Measurements from ENCODE around the gene ETFB.

ETFB gene

DNA sequence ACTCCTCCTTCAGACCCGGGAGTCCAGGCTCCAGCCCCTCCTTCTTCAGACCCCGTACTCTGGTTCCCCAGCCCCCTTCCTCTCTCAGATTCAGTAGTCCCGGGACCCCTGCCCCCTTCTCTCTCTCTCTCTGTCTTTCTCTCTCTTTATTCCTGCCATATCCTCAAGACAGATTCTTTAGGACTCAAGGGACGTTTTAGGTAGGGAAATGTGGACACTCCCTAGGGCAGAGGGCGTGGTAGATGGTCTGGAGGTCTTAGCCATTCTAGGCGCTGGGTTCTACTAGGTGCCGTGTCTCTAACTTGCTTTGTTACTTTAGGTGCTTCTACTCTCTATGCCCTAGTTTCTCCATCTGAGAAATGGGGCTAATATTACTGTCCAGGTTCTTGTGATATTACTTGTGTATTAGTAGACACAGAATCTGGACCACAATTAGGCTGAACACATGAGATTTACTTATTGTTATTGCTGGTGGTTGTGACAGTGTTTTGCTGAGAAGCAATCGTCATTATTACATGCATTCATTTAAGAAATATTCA is 25.0 kb upstream of the ETFB start:
- peak overlapping the region in 2 of 3 experiments; percentile 4 to 81 for H3K27ac Mint-ChIP-seq
- peaks cover 8% of the 10 kb centered on the region for H3K4me1 Mint-ChIP-seq
- no peaks in the 10 kb centered on the region for H3K36me3 Mint-ChIP-seq (ENCODE audit: low read depth)
- TF ChIP-seq, protein P1, sequence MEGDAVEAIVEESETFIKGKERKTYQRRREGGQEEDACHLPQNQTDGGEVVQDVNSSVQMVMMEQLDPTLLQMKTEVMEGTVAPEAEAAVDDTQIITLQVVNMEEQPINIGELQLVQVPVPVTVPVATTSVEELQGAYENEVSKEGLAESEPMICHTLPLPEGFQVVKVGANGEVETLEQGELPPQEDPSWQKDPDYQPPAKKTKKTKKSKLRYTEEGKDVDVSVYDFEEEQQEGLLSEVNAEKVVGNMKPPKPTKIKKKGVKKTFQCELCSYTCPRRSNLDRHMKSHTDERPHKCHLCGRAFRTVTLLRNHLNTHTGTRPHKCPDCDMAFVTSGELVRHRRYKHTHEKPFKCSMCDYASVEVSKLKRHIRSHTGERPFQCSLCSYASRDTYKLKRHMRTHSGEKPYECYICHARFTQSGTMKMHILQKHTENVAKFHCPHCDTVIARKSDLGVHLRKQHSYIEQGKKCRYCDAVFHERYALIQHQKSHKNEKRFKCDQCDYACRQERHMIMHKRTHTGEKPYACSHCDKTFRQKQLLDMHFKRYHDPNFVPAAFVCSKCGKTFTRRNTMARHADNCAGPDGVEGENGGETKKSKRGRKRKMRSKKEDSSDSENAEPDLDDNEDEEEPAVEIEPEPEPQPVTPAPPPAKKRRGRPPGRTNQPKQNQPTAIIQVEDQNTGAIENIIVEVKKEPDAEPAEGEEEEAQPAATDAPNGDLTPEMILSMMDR (IDR thresholded peaks at IDR 0.05; ENCODE audit: unreplicated experiment in 3 of 3): no peak
- no peaks in the 10 kb centered on the region for H3K9me3 Mint-ChIP-seq
- no peaks in the 10 kb centered on the region for H3K27me3 Mint-ChIP-seq (ENCODE audit: low read depth)
- peak overlapping the region in 2 of 3 experiments; percentile 12 to 19 for H3K4me3 Mint-ChIP-seq

DNA sequence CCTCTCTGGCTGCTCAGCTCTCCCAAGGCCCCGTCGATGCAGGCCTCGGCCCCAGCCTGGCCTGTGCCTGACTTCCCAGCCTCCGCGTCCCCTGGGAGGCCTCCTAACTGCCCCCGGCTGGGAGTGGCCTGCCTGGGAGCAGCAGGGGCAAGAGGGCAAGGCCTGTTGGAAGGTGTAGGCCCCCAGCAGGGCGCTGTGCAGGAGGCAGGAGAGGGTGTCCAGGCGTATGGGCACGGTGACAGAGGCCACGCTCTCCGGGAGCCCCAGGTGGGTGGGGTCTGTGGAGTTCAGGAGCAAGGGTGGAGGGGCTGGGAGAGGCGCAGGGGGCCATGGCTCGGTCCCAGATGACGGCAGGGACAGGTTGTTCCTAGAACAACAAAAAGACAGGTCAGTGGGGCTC is 23.0 kb upstream of the ETFB start:
- H3K4me3 Mint-ChIP-seq: no peak overlapping the region
- no peak overlapping the region for H3K27ac Mint-ChIP-seq
- no peaks in the 10 kb centered on the region for H3K27me3 Mint-ChIP-seq (ENCODE audit: low read depth)
- H3K36me3 Mint-ChIP-seq (ENCODE audit: low read depth): no peaks in the 10 kb centered on the region
- TF ChIP-seq, protein P1 (IDR thresholded peaks at IDR 0.05; ENCODE audit: unreplicated experiment in 3 of 3): no peak
- no peaks in the 10 kb centered on the region for H3K9me3 Mint-ChIP-seq
- H3K4me1 Mint-ChIP-seq: peaks cover 4% of the 10 kb centered on the region

DNA sequence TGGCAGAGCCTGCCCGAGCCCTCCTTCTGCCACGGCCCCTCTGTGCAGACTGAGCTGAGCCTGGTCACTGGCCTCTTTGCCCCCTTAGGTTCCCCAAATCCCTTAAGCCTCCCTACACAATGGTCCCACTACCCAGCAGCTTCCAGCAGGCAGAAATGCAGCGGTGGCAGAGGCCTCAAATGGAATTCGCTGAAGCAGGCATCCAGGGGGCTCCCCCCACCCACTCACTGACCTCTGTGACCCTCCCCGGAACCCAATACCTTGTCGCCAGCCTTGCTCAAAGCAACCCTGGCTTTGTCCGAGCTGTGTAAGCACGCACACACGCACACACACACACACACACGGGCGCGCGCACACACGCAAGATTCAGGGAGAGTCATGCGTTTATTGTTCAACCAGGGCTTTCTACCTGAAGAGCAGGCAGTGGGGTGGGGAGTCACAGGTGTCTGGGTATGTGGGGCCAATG is 21.8 kb upstream of the ETFB start, which contains the start of gene LIM2:
Gene LIM2, minus strand, starts transcription at position 51 of the 466 bp plus-strand sequence. CDS start 531 bp downstream, outside the sequence.
- Mint-ChIP-seq H3K27ac (no peak within 1 kb of the TSS), H3K36me3 (ENCODE audit: low read depth) (no peaks in the 10 kb centered on the region), H3K27me3 (ENCODE audit: low read depth) (peaks cover 4% of the 10 kb centered on the region), H3K4me1 (no peaks in the 10 kb centered on the region), H3K9me3 (no peaks in the 10 kb centered on the region), H3K4me3 (no peak within 1 kb of the TSS)
- TF ChIP-seq, protein P1 (IDR thresholded peaks at IDR 0.05; ENCODE audit: unreplicated experiment in 3 of 3): no peak

DNA sequence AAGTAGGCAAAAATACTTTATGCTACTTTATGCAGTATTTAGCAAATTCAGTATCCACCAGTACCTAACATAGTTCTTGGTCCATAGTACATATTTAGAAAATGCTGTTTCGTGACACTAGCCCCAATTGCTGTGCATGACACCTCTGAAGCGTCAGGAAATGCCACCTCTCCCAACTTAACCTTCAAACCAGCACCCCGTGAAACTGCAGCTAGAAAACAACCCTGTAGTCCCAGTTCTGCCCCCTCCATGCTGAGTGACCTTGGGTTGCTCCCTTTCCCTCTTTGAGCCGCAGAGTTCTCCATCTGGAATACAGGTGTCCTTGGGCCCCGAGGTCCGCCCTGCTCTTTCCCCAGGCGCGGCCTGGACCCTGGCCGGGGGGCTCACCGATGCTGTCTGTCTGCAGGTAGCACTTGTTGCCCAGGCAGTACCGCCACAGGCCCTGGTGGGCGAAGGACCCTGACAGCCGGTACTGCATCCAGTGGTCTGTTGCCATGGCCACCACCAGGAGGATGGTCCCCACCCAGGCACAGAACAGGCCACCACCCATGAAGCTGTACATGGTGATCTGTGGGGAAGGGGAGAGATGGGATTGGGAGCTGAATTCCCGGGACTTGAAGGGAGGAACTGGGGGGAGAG is 20.8 kb upstream of the ETFB start:
- H3K27me3 Mint-ChIP-seq (ENCODE audit: low read depth): peaks cover 4% of the 10 kb centered on the region
- H3K4me3 Mint-ChIP-seq: no peak overlapping the region
- H3K9me3 Mint-ChIP-seq: no peaks in the 10 kb centered on the region
- no peaks in the 10 kb centered on the region for H3K36me3 Mint-ChIP-seq (ENCODE audit: low read depth)
- H3K27ac Mint-ChIP-seq: no peak overlapping the region
- TF ChIP-seq, protein P1 (IDR thresholded peaks at IDR 0.05; ENCODE audit: unreplicated experiment in 3 of 3): no peak
- no peaks in the 10 kb centered on the region for H3K4me1 Mint-ChIP-seq

DNA sequence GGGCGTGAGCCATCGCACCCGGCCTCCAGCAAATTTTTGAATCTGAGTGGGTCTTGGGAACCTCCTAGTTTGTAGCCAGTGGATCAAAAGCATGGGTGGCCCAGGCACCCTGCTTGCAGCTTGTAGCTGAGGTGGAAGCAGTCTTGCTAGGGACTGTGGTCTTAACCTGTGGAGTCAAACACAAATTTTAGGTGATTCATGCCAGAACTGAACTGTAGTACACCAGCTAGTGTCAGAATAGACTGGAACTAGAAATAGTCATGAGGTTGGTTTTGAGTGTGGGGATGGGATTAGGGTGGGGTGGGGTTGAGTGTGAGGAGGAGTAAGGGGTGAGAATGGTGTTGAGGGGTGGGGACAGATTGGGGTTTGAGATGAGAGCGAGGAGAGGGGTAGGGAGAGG is 15.8 kb upstream of the ETFB start:
- TF ChIP-seq, protein P1 (IDR thresholded peaks at IDR 0.05; ENCODE audit: unreplicated experiment in 3 of 3): no peak
- no peaks in the 10 kb centered on the region for H3K9me3 Mint-ChIP-seq
- H3K27ac Mint-ChIP-seq: no peak overlapping the region
- H3K4me1 Mint-ChIP-seq: no peaks in the 10 kb centered on the region
- H3K4me3 Mint-ChIP-seq: no peak overlapping the region
- peaks cover 10% of the 10 kb centered on the region for H3K27me3 Mint-ChIP-seq (ENCODE audit: low read depth)
- no peaks in the 10 kb centered on the region for H3K36me3 Mint-ChIP-seq (ENCODE audit: low read depth)

DNA sequence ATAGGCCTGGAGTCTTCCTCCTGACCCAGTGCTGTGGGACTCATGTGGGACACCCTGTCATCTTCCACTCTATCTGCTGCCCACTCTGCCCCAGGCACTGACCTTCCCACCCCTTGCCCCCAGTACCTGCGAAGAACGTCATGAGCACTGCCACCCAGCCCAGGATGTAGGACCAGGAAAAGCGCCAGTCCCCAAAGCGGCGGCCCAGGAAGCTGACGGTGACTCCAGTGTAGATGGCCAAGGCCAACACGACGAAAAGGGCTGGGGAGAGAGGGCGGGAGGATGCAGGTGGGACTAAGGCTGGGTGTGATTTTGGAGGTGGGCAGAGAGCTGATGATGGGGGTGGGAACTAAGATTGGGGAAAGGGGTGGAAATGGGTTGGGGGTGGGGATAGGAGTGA is 14.2 kb upstream of the ETFB start:
- no peak overlapping the region for H3K27ac Mint-ChIP-seq
- H3K36me3 Mint-ChIP-seq (ENCODE audit: low read depth): no peaks in the 10 kb centered on the region
- no peaks in the 10 kb centered on the region for H3K4me1 Mint-ChIP-seq
- TF ChIP-seq, protein P1 (IDR thresholded peaks at IDR 0.05; ENCODE audit: unreplicated experiment in 3 of 3): no peak
- no peak overlapping the region for H3K4me3 Mint-ChIP-seq
- peaks cover 14% of the 10 kb centered on the region for H3K27me3 Mint-ChIP-seq (ENCODE audit: low read depth)
- no peaks in the 10 kb centered on the region for H3K9me3 Mint-ChIP-seq
